ENCODE data around the gene EZR.
"Not testable (repeated sequence)": the region's sequence is repeated elsewhere in the genome, so short reads cannot be mapped to it uniquely, and the experiment has no call there.

The EZR gene

GRCh38 chr6:158801655-158802294, 17.4 kb downstream of the EZR start:
- H3K27ac ChIP-seq = peak overlapping the region; percentile 16
- DNase-seq (ENCODE audit: low read depth, low spot score) = no peak

- peak overlapping the region; percentile 54 for H3K27ac ChIP-seq
- no peak for DNase-seq (ENCODE audit: low read depth, low spot score)
Observed at GRCh38 chr6:158799051-158799792, 19.9 kb downstream of the EZR start.

- H3K27ac ChIP-seq = peak overlapping the region; percentile 54
- DNase-seq (ENCODE audit: low read depth, low spot score) = no peak
Observed at GRCh38 chr6:158798311-158798710, 20.9 kb downstream of the EZR start.

- DNase-seq (ENCODE audit: low read depth, low spot score) = no peak
- H3K27ac ChIP-seq = peak overlapping the region; percentile 54
Observed at GRCh38 chr6:158797331-158798310, 21.5 kb downstream of the EZR start.

GRCh38 chr6:158796353-158796752, 22.8 kb downstream of the EZR start:
- DNase-seq (ENCODE audit: low read depth, low spot score) = no peak
- H3K27ac ChIP-seq = peak overlapping the region; percentile 11

GRCh38 chr6:158795516-158795915, 23.7 kb downstream of the EZR start:
- peak overlapping the region; percentile 11 for H3K27ac ChIP-seq
- no peak for DNase-seq (ENCODE audit: low read depth, low spot score)

GRCh38 chr6:158793432-158793831, 25.7 kb downstream of the EZR start:
- peak overlapping the region; percentile 19 for H3K27ac ChIP-seq
- no peak for DNase-seq (ENCODE audit: low read depth, low spot score)

GRCh38 chr6:158792505-158792904, 26.7 kb downstream of the EZR start:
- DNase-seq (ENCODE audit: low read depth, low spot score) = not testable (repeated sequence)
- H3K27ac ChIP-seq = peak overlapping the region; percentile 19

GRCh38 chr6:158791274-158791855, 27.8 kb downstream of the EZR start:
- peak overlapping the region; percentile 19 for H3K27ac ChIP-seq
- no peak for DNase-seq (ENCODE audit: low read depth, low spot score)

GRCh38 chr6:158789115-158789917, 29.9 kb downstream of the EZR start:
- peak overlapping the region; percentile 76 for H3K27ac ChIP-seq
- no peak for DNase-seq (ENCODE audit: low read depth, low spot score)

- no peak for DNase-seq (ENCODE audit: low read depth, low spot score)
- peak overlapping the region; percentile 76 for H3K27ac ChIP-seq
Observed at GRCh38 chr6:158787395-158787794, 31.8 kb downstream of the EZR start.

- no peak for DNase-seq (ENCODE audit: low read depth, low spot score)
- H3K27ac ChIP-seq = peak overlapping the region; percentile 76
Observed at GRCh38 chr6:158786645-158787304, 32.4 kb downstream of the EZR start.

- DNase-seq (ENCODE audit: low read depth, low spot score) = no peak
- H3K27ac ChIP-seq = peak overlapping the region; percentile 76
Observed at GRCh38 chr6:158785036-158785435, 34.1 kb downstream of the EZR start.

- peak overlapping the region; percentile 76 for H3K27ac ChIP-seq
- DNase-seq (ENCODE audit: low read depth, low spot score) = peak; percentile 56
Observed at GRCh38 chr6:158784505-158784904, 34.7 kb downstream of the EZR start.

GRCh38 chr6:158783851-158784250, 35.3 kb downstream of the EZR start:
- no peak for DNase-seq (ENCODE audit: low read depth, low spot score)
- H3K27ac ChIP-seq = peak overlapping the region; percentile 76

GRCh38 chr6:158783167-158783450, 36.1 kb downstream of the EZR start:
- H3K27ac ChIP-seq = peak overlapping the region; percentile 76
- DNase-seq (ENCODE audit: low read depth, low spot score) = no peak

- DNase-seq (ENCODE audit: low read depth, low spot score) = no peak
- peak overlapping the region; percentile 76 for H3K27ac ChIP-seq
Observed at GRCh38 chr6:158782432-158783166, 36.6 kb downstream of the EZR start.

- H3K27ac ChIP-seq = peak overlapping the region; percentile 76
- no peak for DNase-seq (ENCODE audit: low read depth, low spot score)
Observed at GRCh38 chr6:158781692-158782373, 37.3 kb downstream of the EZR start.
